Umbilical cord (tissue), 2 donors: ENCODE data around the gene TP53AIP1. TPM values are rescaled to one million over a fixed set of nuclear protein-coding genes. Genes with fewer than 3 reads are reported as not detected.
"Not testable (repeated sequence)": the region's sequence is repeated elsewhere in the genome, so short reads cannot be mapped to it uniquely, and the experiment has no call there.

Experiments used
- DNase-seq: peaks from one replicate; pipeline ENCODE4 v3.0.0-alpha.2; 2015; ENCODE audit warnings: low spot score
- total RNA-seq: library from RNA; depleted of rRNA; stranded (reverse); fragments of >200 nt; gene quantifications from one replicate; pipeline ENCODE4 v1.2.3, GENCODE V29; 2014; ENCODE audit warnings: low replicate concordance; ENCODE audit not compliant: insufficient read depth

Gene TP53AIP1
- total RNA-seq, 1 donor from 2014 or later, result 3.4 TPM

DNA sequence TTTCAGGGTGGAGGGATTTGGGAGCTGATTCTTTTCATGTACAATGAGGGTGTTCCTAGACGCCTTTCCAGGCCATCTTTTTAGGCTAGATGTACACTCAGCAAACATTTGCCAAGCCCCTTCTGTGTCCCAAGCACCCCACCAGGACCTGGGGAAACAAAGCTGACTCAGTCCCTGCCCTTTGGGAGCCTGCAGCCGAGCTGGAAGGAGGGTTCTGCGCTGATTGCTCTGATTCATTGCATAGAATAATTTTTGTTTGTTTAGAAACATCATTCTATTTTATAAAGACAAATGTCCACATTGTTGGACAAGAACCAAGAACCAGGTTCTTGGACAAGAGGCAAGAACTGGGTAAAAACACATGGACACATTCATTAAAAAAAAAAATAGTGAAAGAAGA is 16.7 kb downstream of the TP53AIP1 start:
- no peak for DNase-seq

- DNase-seq, result no peak
Observed at GRCh38 chr11:128925250-128925600, 17.4 kb downstream of the TP53AIP1 start.

DNA sequence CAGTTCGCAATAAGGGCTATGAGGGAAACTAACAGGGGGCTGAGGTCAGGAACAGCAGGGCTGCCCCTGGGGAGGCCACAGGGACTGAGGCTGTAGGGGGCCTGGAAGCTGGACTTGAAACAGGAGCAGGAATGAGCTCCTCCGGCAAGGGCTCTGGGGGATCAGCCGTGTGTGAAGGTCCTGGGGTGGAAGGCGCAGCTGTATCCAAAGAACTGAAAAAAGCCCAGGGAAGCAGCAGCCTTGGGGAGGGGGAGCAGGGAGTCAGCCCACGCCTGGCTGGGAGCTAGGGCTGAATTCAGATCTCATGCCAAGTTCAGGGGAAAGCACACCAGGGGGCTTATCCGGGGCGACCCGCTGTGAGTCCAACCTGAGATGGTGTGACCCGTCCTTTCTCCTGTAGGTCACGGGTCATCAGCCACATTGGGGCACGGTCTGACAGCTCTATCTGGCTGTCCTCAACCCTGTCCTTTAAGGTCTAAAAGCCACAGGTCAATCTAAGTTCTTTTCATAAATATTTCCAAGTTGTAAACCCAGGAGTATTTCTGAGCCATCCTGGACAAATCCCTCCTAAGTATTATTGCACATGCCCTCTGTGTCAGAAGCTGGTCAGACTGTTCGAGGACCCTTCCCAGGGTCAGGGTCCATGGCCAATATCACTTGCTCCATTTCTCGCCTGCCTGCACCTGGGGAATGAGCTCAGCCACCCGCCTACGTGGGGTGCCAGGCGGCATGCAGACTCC is 18.0 kb downstream of the TP53AIP1 start:
- no peak for DNase-seq

DNA sequence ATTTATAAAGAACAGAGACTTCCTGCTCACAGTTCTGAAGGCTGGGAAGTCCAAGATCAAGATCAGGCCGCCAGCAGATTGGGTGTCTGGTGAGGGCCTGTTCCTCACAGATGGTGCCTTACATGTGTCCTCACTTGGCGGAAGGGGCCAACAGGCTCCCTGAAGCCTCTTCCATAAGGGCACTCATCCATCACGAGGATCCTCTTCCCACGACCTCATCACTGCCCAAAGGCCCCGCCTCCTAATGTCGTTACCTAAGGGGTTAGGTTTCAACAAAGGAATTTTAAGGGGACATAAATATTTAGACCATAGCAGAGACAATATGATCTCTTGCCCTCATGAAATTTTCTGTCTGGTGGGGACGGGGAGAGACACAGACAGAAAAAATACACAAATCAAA is 18.6 kb downstream of the TP53AIP1 start:
- DNase-seq, result no peak

DNA sequence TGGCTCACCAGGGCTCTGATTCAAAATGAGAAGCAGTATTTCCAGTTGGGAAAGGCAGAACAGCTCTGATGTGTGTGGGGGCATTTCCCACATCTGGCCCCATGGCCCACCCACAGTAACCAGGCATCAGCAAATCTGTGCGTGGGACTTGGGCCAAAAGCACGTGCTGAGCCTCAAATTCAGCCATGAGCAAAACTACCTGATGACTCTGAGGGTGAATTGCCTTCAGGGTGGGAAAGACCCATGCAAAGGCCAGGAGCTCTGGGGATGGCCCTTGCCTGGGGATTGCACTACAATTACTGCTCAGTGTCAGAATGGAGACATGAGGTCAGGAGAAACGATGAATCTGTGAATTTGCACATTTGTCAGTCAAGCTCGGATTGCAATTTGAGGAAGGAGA is 20.9 kb downstream of the TP53AIP1 start:
- no peak for DNase-seq

- no peak for DNase-seq
Observed at GRCh38 chr11:128920666-128921065, 22.0 kb downstream of the TP53AIP1 start.

- not testable (repeated sequence) for DNase-seq
Observed at GRCh38 chr11:128919635-128920034, 23.0 kb downstream of the TP53AIP1 start.

DNA sequence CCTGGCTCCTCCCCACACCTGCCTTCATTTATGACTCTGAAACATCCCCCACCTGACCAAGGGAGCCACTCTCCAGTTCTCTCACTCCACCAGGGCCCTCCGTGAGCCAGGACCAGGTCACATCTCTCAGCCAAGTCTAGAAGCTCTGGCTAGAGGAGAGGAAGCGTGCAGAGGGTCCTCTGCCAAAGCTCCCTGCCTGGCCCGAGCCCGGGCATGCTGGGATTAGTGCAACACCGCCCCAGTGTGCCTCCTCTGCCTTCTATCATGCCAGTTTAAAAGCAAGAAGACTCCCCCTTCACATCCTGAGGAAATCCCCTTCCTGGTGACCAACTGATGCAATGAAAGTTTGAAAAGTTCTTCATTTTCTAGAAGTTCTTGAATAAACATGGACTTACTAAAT is 23.5 kb downstream of the TP53AIP1 start:
- DNase-seq, result no peak

- no peak for DNase-seq
Observed at GRCh38 chr11:128917144-128917724, 25.4 kb downstream of the TP53AIP1 start.

GRCh38 chr11:128916681-128917080 is 26.0 kb downstream of the TP53AIP1 start:
- DNase-seq, result no peak

- no peak for DNase-seq
Observed at GRCh38 chr11:128916037-128916572, 26.6 kb downstream of the TP53AIP1 start.

DNA sequence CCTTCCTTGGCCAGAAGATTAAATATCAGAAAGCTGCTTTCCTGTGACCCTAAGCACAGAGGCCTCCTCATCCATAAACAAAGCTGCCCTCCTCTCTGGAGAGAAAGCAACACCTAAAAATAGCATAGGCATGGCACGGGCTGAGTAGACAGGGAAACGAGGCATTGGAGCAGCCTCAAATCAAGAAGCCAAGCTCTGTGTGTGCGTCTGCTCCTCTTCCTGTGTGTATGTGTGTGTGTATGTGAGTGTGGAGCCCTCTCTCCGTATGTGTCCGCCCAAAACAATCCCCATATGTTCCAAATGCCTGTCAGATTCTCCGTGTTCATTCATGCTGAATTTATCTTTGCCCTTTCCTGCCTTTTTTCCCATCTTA is 27.5 kb downstream of the TP53AIP1 start:
- DNase-seq, result no peak

- no peak for DNase-seq
Observed at GRCh38 chr11:128914216-128915148, 28.2 kb downstream of the TP53AIP1 start.

- no peak for DNase-seq
Observed at GRCh38 chr11:128913806-128914205, 28.9 kb downstream of the TP53AIP1 start.

DNA sequence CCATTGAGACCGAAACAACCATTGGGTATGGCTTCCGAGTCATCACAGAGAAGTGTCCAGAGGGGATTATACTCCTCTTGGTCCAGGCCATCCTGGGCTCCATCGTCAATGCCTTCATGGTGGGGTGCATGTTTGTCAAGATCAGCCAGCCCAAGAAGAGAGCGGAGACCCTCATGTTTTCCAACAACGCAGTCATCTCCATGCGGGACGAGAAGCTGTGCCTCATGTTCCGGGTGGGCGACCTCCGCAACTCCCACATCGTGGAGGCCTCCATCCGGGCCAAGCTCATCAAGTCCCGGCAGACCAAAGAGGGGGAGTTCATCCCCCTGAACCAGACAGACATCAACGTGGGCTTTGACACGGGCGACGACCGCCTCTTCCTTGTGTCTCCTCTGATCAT is 31.0 kb downstream of the TP53AIP1 start:
- DNase-seq, result no peak

DNA sequence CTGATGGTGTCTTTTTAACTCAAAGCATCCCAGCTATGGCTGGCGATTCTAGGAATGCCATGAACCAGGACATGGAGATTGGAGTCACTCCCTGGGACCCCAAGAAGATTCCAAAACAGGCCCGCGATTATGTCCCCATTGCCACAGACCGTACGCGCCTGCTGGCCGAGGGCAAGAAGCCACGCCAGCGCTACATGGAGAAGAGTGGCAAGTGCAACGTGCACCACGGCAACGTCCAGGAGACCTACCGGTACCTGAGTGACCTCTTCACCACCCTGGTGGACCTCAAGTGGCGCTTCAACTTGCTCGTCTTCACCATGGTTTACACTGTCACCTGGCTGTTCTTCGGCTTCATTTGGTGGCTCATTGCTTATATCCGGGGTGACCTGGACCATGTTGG is 31.4 kb downstream of the TP53AIP1 start:
- DNase-seq, result no peak

- DNase-seq, result no peak
Observed at GRCh38 chr11:128910576-128910975, 32.1 kb downstream of the TP53AIP1 start.

- DNase-seq, result no peak
Observed at GRCh38 chr11:128909438-128910125, 33.1 kb downstream of the TP53AIP1 start.

DNA sequence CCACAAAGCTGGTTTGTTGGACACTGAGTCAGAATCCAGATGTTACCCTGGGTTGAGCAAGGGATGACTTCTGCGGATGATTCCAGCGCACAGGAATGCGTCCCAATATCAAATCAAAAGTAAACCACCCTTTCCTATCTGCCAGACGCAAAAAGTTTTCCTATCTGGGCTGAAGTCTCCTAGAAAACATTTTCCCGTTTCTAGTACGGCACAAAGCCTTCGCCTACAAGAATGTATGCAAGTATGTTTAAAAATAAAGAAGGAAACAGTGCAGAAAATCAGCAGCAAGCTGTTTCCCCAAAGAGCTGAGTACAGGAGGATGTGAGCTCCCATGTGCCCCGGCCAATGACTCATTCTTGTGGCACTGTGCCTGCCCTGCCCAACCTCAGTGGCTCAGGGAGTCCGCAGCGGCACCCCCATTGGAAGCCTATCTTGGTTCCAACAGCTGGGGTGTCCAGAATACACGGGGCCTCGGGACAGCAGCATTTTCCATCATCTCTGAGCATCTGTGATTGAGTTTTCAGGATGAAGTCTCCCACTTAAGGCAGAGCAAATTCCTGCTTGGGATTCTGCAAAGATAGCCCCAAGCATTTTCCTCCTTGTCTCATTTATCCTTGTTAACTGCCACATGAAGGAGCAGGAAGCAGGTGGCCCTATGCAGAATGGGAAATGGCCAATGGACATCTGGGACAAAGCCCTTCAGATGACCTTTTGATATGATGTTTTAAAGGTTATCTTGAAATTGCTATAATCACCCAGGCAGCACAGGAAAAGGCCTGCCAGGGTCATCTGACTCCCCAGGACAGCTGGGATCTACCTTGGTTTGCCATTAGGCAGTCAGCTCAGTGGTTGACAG is 34.1 kb downstream of the TP53AIP1 start:
- DNase-seq, result peak; percentile 82

DNA sequence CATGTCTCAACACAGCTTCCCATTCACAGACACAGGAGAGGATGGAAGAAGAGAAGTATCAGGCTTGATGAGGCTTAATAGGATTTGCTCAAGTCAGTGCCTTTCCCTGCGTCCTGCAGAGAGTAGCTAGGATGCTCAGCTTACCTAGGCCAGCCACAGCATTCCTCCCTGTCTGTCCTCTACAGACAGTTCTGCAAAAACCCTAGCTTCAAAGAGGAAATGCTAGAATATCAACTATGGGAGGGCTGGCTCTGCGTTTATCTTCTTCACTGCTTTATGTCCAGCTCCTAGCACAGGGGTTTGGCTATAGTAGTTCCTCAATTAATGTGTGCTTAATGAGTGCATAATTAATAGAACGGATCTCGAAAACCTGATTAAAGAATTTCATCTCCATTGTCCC is 35.1 kb downstream of the TP53AIP1 start:
- DNase-seq, result peak; percentile 26
